A549 (cell line): ENCODE results near the gene RNF215. TPM values are rescaled to one million over a fixed set of nuclear protein-coding genes. Genes with fewer than 3 reads are reported as not detected.

ENCODE experiments used
- ATAC-seq, 2 experiments: fragments of 200-7000 bp in 1 of 2; fragments of >200 bp in 1 of 2; cut with Nextera tagmentation in 1 of 2; cut with Tn5 transposase in 1 of 2; 3 replicates each; pipeline versions ENCODE4 v1.8.0 to v1.9.1; 2018 to 2020; ENCODE audit warnings: mild to moderate bottlenecking in 1 of 2, moderate library complexity in 1 of 2
- CTCF ChIA-PET: fragments of 300-600 bp; sonication (Branson Sonifier 250); formaldehyde crosslinking; extraction: SDS; loops from one replicate; lab custom pipeline; 2021; ENCODE audit warnings: antibody characterized with exemption, inconsistent platforms; lab: Yijun Ruan, JAX
- POLR2A ChIA-PET: fragments of 350-600 bp; formaldehyde crosslinking; extraction: SDS; loops from one replicate; lab custom pipeline; 2021; ENCODE audit warnings: antibody characterized with exemption, inconsistent platforms; lab: Yijun Ruan, JAX
- DNase-seq, 2 experiments: peaks; one replicate each; pipeline versions ENCODE4 v3.0.0 to v3.0.0-alpha.2; 2011 to 2016; ENCODE audit warnings: low read depth in 1 of 2, low spot score in 1 of 2
- FAIRE-seq: peaks from 2 replicates; lab custom pipeline; 2011; peaks lifted over from hg19 to GRCh38; lab: Jason Lieb, UNC
- H3K27ac ChIP-seq, 2 experiments: fragments of >200 bp; sonication (Bioruptor Twin); formaldehyde crosslinking; 3 replicates each; pipeline ENCODE4 v1.5.1; 2016 to 2017
- H3K4me1 ChIP-seq: fragments of >200 bp; sonication (Bioruptor Twin); formaldehyde crosslinking; 3 replicates; pipeline ENCODE4 v1.6.1; 2016
- H3K4me2 ChIP-seq: fragments of >200 bp; sonication (Bioruptor Twin); formaldehyde crosslinking; 3 replicates; pipeline ENCODE4 v1.6.1; 2016
- H3K4me3 ChIP-seq: fragments of >200 bp; sonication (Bioruptor Twin); formaldehyde crosslinking; 3 replicates; pipeline ENCODE4 v1.5.1; 2016
- H3K9me3 ChIP-seq: fragments of >200 bp; sonication (Bioruptor Twin); formaldehyde crosslinking; 3 replicates; pipeline ENCODE4 v1.6.1; 2016
- ATOH8 ChIP-seq: fragments of 250-450 bp; sonication (Bioruptor Pico); IDR thresholded peaks from 2 replicates; pipeline ENCODE4 v1.5.0; 2020; ENCODE audit warnings: low read depth, mild to moderate bottlenecking, moderate library complexity
- BCL3 ChIP-seq: fragments of >200 bp; sonication (Bioruptor Twin); formaldehyde crosslinking; IDR thresholded peaks from 3 replicates; pipeline ENCODE4 v1.6.1; 2016
- BHLHE40 ChIP-seq: IDR thresholded peaks from 2 replicates; pipeline ENCODE4 v1.6.1; 2012; ENCODE audit warnings: low read depth, low read length, inconsistent platforms
- CBX2 ChIP-seq: fragments of 200-600 bp; sonication (generic); IDR thresholded peaks from 2 replicates; pipeline ENCODE4 v1.6.1; 2016; ENCODE audit warnings: low read depth, mild to moderate bottlenecking, borderline replicate concordance
- CBX8 ChIP-seq: fragments of 200-600 bp; sonication (generic); IDR thresholded peaks from 2 replicates; pipeline ENCODE4 v1.6.1; 2016
- CTCF ChIP-seq: fragments of >200 bp; sonication (Bioruptor Twin); formaldehyde crosslinking; IDR thresholded peaks from 3 replicates; pipeline ENCODE4 v1.5.1; 2016
- EHF ChIP-seq: fragments of 250-450 bp; sonication (Bioruptor Pico); IDR thresholded peaks from 2 replicates; pipeline ENCODE4 v1.5.0; 2020; ENCODE audit warnings: mild to moderate bottlenecking
- EP300 ChIP-seq, 2 experiments: fragments of >200 bp; sonication (Bioruptor Twin); formaldehyde crosslinking; IDR thresholded peaks; 2 replicates in 1 of 2; 3 replicates in 1 of 2; pipeline ENCODE4 v1.6.1; 2016 to 2017
- FOSB ChIP-seq: fragments of 250-450 bp; sonication (Bioruptor Pico); IDR thresholded peaks from 2 replicates; pipeline ENCODE4 v1.5.0; 2020; ENCODE audit warnings: mild to moderate bottlenecking, moderate library complexity
- FOSL2 ChIP-seq, 2 experiments: fragments of 450-650 bp in 1 of 2; fragments of >200 bp in 1 of 2; sonication (Bioruptor Twin) in 1 of 2; formaldehyde crosslinking; IDR thresholded peaks; 2 replicates each; pipeline versions ENCODE4 v1.5.0 to v1.6.1; 2016 to 2020; ENCODE audit warnings: mild to moderate bottlenecking in 1 of 2, moderate library complexity in 1 of 2
- FOXS1 ChIP-seq: fragments of 250-450 bp; sonication (Bioruptor Pico); IDR thresholded peaks from 2 replicates; pipeline ENCODE4 v1.5.0; 2020; ENCODE audit warnings: mild to moderate bottlenecking, moderate library complexity
- HES2 ChIP-seq: fragments of >200 bp; sonication (Bioruptor Twin); formaldehyde crosslinking; IDR thresholded peaks from 2 replicates; pipeline ENCODE4 v1.6.1; 2016
- HEYL ChIP-seq: fragments of 250-450 bp; sonication (Bioruptor Pico); IDR thresholded peaks from 2 replicates; pipeline ENCODE4 v1.8.0; 2021; ENCODE audit warnings: mild to moderate bottlenecking, moderate library complexity
- HMGXB4 ChIP-seq: fragments of 250-450 bp; sonication (Bioruptor Pico); IDR thresholded peaks from 2 replicates; pipeline ENCODE4 v1.5.0; 2021; ENCODE audit warnings: mild to moderate bottlenecking, moderate library complexity, borderline replicate concordance
- HOXA7 ChIP-seq: fragments of 250-450 bp; sonication (Bioruptor Pico); IDR thresholded peaks from 2 replicates; pipeline ENCODE4 v1.5.0; 2020; ENCODE audit warnings: mild to moderate bottlenecking, moderate library complexity
- HOXB13 ChIP-seq: fragments of 250-450 bp; sonication (Bioruptor Pico); IDR thresholded peaks from 2 replicates; pipeline ENCODE4 v1.5.0; 2020; ENCODE audit warnings: low read depth, mild to moderate bottlenecking, moderate library complexity
- HOXB5 ChIP-seq: fragments of 250-450 bp; sonication (Bioruptor Pico); IDR thresholded peaks from 2 replicates; pipeline ENCODE4 v1.5.0; 2020; ENCODE audit warnings: mild to moderate bottlenecking, moderate library complexity
- JUN ChIP-seq, 2 experiments: fragments of >200 bp; sonication (Bioruptor Twin); formaldehyde crosslinking; IDR thresholded peaks; 2 replicates in 1 of 2; 3 replicates in 1 of 2; pipeline ENCODE4 v1.6.1; 2016 to 2017
- MAX ChIP-seq: IDR thresholded peaks from 2 replicates; pipeline ENCODE4 v1.6.1; 2012
- NR3C1 ChIP-seq: fragments of >200 bp; sonication (Bioruptor Twin); formaldehyde crosslinking; IDR thresholded peaks from 3 replicates; pipeline ENCODE4 v1.6.1; 2017
- POLR2A ChIP-seq: IDR thresholded peaks from 2 replicates; pipeline ENCODE4 v1.6.1; 2012; ENCODE audit warnings: mild to moderate bottlenecking, low read length
- RCOR1 ChIP-seq: fragments of 150-350 bp; IDR thresholded peaks from 2 replicates; pipeline ENCODE4 v1.6.1; 2014; ENCODE audit warnings: antibody characterized with exemption, low read length, low read depth
- SREBF2 ChIP-seq: fragments of 450-650 bp; IDR thresholded peaks from 2 replicates; pipeline ENCODE4 v1.6.1; 2014; ENCODE audit warnings: mild to moderate bottlenecking, moderate library complexity
- TP53 ChIP-seq: fragments of 250-450 bp; sonication (Bioruptor Pico); IDR thresholded peaks from 2 replicates; pipeline ENCODE4 v1.5.0; 2021; ENCODE audit warnings: mild to moderate bottlenecking, moderate library complexity
- USF2 ChIP-seq: fragments of 450-650 bp; IDR thresholded peaks from 2 replicates; pipeline ENCODE4 v1.6.1; 2014; ENCODE audit warnings: antibody characterized with exemption
- whole genome bisulfite sequencing: methylation state at CpG from one replicate; pipeline ENCODE4 v1.1.6; 2017; ENCODE audit errors: missing lambda C conversion rate; 5-methylcytosine and 5-hydroxymethylcytosine counted together
- polyA plus RNA-seq, 4 experiments: library from polyadenylated mRNA; depleted of rRNA in 3 of 4; stranded (reverse); fragments of >200 nt; fragmentation: RNase III in 1 of 4; extraction: RNeasy Plus Mini Kit Qiagen cat#74134 plus additional on column Dnase treatment in 1 of 4; gene quantifications; 2 replicates in 3 of 4; 3 replicates in 1 of 4; pipeline ENCODE4 v1.2.3, GENCODE V29; 2011 to 2017

RNF215 gene
- polyA plus RNA-seq, 2 of the 4 experiments (the other 2 are of a cell fraction): 16.4 to 19.5 TPM

- H3K4me1 ChIP-seq: peaks cover 39% of the 10 kb centered on the region
- peak overlapping the region; percentile 97 for H3K27ac ChIP-seq
- DNase-seq (peak in 1 of 2 experiments; percentile 30), FAIRE-seq (no peak), ATAC-seq (no peak)
- H3K4me3 ChIP-seq: peak overlapping the region; percentile 68
- WGBS: 46% methylated on average over 20 of the region's 20 CpGs
- H3K4me2 ChIP-seq: peak overlapping the region; percentile 90
- TF ChIP-seq HES2 (no peak), JUN (IDR thresholded peaks at IDR 0.05) (no peak), HMGXB4 (no peak), TP53 (CRISPR knock-in tag) (no peak), ATOH8 (0 out of 2 replicates have a peak, but pooled peaks have one; percentile 7), SREBF2 (no peak), EP300 (IDR thresholded peaks at IDR 0.05) (no peak), RCOR1 (no peak), HOXB5 (CRISPR knock-in tag) (no peak)
- H3K9me3 ChIP-seq: no peaks in the 10 kb centered on the region
- POLR2A ChIA-PET: interaction anchor here (1.2 to 3.1 kb wide), 6 partner anchors 12 to 182 kb away, joined by 3 to 12 read pairs (median 5); partner anchors contain the start of genes CASTOR1, CCDC157, SEC14L2 and SF3A1
- CTCF ChIA-PET: interaction anchor here (0.6 to 3.9 kb wide), 9 partner anchors 13 to 181 kb away, joined by 3 to 17 read pairs (median 5); partner anchors contain the start of gene CASTOR1
These were observed 37.5 kb upstream of the RNF215 start for GRCh38 chr22:30424534-30425326.

GRCh38 chr22:30423959-30424533 is 36.8 kb upstream of the RNF215 start:
- peak overlapping the region; percentile 90 for H3K4me2 ChIP-seq
- POLR2A ChIA-PET: interaction anchor here (1.0 to 3.1 kb wide), 10 partner anchors 11 to 227 kb away, joined by 3 to 12 read pairs (median 4); partner anchors contain the start of genes CASTOR1, CCDC157, RNF215 and SEC14L2
- H3K27ac ChIP-seq: peak overlapping the region; percentile 97
- FAIRE-seq (no peak), ATAC-seq (peak; percentile 79 to 86), DNase-seq (peak; percentile 95 to 99)
- 7% methylated on average over 23 of the region's 31 CpGs for WGBS
- peaks cover 45% of the 10 kb centered on the region for H3K4me1 ChIP-seq
- peak overlapping the region; percentile 68 for H3K4me3 ChIP-seq
- no peaks in the 10 kb centered on the region for H3K9me3 ChIP-seq
- CTCF ChIA-PET: interaction anchor here (0.6 to 3.9 kb wide), 11 partner anchors 14 to 178 kb away, joined by 3 to 17 read pairs (median 5); partner anchors contain the start of genes CASTOR1 and RNF215
- TF ChIP-seq USF2: peak; percentile 92
- TF ChIP-seq HEYL (CRISPR knock-in tag): no peak
- peak; percentile 37; the same call in 1 of the 2 replicates for TF ChIP-seq POLR2A
- no peak for TF ChIP-seq HES2
- 0 out of 2 replicates have a peak, but pooled peaks have one; percentile 25 for TF ChIP-seq HOXA7 (CRISPR knock-in tag)
- TF ChIP-seq NR3C1: no peak
- no peak for TF ChIP-seq TP53 (CRISPR knock-in tag)
- TF ChIP-seq CBX8: no peak
- TF ChIP-seq SREBF2: no peak
- TF ChIP-seq HOXB13: no peak
- TF ChIP-seq FOSL2 (IDR thresholded peaks at IDR 0.05): no peak
- TF ChIP-seq FOSL2 (CRISPR knock-in tag; IDR thresholded peaks at IDR 0.05): no peak
- no peak for TF ChIP-seq EHF (CRISPR knock-in tag)
- no peak for TF ChIP-seq HOXB5 (CRISPR knock-in tag)
- TF ChIP-seq EP300 (IDR thresholded peaks at IDR 0.05): no peak
- no peak for TF ChIP-seq FOSB (CRISPR knock-in tag)
- no peak for TF ChIP-seq RCOR1
- no peak for TF ChIP-seq CBX2
- peak; percentile 83 for TF ChIP-seq BHLHE40
- TF ChIP-seq BCL3: no peak
- TF ChIP-seq JUN (IDR thresholded peaks at IDR 0.05): peak in 1 of 2 experiments; percentile 69; a peak in 1 of 5 replicates
- no peak for TF ChIP-seq ATOH8
- peak; percentile 84 for TF ChIP-seq MAX
- TF ChIP-seq CTCF: no peak
- TF ChIP-seq FOXS1 (CRISPR knock-in tag): no peak
